Measurements from ENCODE around the gene PIN1. TPM values are rescaled to one million over a fixed set of nuclear protein-coding genes. Genes with fewer than 3 reads are reported as not detected.

PIN1 gene
- total and polyA plus RNA-seq, 2 of the 8 experiments (the other 6 are each of a cell fraction or from before 2014, with no cell fraction given): 78.3 to 90.8 TPM

DNA sequence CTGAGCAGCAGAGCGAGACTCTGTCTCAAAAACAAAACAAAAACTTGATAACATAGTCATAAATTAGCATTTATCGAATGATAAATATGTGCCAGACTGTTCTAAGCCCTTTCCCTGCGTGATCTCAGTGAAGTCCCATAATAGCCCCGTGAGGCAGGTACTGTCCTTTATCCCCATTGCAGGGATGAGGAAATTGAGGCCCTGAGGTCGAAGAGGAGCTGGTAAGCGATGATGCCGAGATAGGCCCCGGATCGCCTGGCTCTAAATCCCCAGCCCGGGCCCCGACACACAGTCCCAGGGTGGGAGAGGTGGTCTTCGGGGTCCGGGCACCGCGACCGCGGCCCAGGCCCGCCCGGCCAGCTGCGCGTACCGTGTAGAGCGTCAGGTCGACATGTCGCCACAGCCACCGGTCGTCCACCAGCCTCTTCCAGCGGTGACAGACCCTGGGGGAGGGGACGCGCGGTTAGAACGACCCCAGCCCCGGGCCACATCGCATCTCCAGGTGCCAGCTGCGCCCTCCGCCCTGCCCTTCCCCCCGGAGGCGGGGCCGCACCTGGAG is 16.9 kb upstream of the PIN1 start (continued):
- TF ChIP-seq, protein P1, sequence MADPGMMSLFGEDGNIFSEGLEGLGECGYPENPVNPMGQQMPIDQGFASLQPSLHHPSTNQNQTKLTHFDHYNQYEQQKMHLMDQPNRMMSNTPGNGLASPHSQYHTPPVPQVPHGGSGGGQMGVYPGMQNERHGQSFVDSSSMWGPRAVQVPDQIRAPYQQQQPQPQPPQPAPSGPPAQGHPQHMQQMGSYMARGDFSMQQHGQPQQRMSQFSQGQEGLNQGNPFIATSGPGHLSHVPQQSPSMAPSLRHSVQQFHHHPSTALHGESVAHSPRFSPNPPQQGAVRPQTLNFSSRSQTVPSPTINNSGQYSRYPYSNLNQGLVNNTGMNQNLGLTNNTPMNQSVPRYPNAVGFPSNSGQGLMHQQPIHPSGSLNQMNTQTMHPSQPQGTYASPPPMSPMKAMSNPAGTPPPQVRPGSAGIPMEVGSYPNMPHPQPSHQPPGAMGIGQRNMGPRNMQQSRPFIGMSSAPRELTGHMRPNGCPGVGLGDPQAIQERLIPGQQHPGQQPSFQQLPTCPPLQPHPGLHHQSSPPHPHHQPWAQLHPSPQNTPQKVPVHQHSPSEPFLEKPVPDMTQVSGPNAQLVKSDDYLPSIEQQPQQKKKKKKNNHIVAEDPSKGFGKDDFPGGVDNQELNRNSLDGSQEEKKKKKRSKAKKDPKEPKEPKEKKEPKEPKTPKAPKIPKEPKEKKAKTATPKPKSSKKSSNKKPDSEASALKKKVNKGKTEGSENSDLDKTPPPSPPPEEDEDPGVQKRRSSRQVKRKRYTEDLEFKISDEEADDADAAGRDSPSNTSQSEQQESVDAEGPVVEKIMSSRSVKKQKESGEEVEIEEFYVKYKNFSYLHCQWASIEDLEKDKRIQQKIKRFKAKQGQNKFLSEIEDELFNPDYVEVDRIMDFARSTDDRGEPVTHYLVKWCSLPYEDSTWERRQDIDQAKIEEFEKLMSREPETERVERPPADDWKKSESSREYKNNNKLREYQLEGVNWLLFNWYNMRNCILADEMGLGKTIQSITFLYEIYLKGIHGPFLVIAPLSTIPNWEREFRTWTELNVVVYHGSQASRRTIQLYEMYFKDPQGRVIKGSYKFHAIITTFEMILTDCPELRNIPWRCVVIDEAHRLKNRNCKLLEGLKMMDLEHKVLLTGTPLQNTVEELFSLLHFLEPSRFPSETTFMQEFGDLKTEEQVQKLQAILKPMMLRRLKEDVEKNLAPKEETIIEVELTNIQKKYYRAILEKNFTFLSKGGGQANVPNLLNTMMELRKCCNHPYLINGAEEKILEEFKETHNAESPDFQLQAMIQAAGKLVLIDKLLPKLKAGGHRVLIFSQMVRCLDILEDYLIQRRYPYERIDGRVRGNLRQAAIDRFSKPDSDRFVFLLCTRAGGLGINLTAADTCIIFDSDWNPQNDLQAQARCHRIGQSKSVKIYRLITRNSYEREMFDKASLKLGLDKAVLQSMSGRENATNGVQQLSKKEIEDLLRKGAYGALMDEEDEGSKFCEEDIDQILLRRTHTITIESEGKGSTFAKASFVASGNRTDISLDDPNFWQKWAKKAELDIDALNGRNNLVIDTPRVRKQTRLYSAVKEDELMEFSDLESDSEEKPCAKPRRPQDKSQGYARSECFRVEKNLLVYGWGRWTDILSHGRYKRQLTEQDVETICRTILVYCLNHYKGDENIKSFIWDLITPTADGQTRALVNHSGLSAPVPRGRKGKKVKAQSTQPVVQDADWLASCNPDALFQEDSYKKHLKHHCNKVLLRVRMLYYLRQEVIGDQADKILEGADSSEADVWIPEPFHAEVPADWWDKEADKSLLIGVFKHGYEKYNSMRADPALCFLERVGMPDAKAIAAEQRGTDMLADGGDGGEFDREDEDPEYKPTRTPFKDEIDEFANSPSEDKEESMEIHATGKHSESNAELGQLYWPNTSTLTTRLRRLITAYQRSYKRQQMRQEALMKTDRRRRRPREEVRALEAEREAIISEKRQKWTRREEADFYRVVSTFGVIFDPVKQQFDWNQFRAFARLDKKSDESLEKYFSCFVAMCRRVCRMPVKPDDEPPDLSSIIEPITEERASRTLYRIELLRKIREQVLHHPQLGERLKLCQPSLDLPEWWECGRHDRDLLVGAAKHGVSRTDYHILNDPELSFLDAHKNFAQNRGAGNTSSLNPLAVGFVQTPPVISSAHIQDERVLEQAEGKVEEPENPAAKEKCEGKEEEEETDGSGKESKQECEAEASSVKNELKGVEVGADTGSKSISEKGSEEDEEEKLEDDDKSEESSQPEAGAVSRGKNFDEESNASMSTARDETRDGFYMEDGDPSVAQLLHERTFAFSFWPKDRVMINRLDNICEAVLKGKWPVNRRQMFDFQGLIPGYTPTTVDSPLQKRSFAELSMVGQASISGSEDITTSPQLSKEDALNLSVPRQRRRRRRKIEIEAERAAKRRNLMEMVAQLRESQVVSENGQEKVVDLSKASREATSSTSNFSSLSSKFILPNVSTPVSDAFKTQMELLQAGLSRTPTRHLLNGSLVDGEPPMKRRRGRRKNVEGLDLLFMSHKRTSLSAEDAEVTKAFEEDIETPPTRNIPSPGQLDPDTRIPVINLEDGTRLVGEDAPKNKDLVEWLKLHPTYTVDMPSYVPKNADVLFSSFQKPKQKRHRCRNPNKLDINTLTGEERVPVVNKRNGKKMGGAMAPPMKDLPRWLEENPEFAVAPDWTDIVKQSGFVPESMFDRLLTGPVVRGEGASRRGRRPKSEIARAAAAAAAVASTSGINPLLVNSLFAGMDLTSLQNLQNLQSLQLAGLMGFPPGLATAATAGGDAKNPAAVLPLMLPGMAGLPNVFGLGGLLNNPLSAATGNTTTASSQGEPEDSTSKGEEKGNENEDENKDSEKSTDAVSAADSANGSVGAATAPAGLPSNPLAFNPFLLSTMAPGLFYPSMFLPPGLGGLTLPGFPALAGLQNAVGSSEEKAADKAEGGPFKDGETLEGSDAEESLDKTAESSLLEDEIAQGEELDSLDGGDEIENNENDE (IDR thresholded peaks at IDR 0.05; ENCODE audit: insufficient replicate concordance, low read length): no peak
- TF ChIP-seq RBBP5 (IDR thresholded peaks at IDR 0.05; ENCODE audit: borderline replicate concordance, low read depth, low read length) (peak; percentile 87; the same call in 1 of the 2 replicates), TBP (IDR thresholded peaks at IDR 0.05; ENCODE audit: low read depth, low read length) (no peak), TEAD4 (IDR thresholded peaks at IDR 0.05; ENCODE audit: low read depth, low read length) (no peak), KDM1A (IDR thresholded peaks at IDR 0.05; ENCODE audit: borderline replicate concordance, low read length) (peak; percentile 23; the same call in 1 of the 2 replicates), CREB1 (IDR thresholded peaks at IDR 0.05) (no peak), RFX5 (IDR thresholded peaks at IDR 0.05; ENCODE audit: borderline replicate concordance, low read depth, low read length) (no peak), BACH1 (IDR thresholded peaks at IDR 0.05; ENCODE audit: low read length) (no peak)
- TF ChIP-seq, protein P2, sequence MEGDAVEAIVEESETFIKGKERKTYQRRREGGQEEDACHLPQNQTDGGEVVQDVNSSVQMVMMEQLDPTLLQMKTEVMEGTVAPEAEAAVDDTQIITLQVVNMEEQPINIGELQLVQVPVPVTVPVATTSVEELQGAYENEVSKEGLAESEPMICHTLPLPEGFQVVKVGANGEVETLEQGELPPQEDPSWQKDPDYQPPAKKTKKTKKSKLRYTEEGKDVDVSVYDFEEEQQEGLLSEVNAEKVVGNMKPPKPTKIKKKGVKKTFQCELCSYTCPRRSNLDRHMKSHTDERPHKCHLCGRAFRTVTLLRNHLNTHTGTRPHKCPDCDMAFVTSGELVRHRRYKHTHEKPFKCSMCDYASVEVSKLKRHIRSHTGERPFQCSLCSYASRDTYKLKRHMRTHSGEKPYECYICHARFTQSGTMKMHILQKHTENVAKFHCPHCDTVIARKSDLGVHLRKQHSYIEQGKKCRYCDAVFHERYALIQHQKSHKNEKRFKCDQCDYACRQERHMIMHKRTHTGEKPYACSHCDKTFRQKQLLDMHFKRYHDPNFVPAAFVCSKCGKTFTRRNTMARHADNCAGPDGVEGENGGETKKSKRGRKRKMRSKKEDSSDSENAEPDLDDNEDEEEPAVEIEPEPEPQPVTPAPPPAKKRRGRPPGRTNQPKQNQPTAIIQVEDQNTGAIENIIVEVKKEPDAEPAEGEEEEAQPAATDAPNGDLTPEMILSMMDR (IDR thresholded peaks at IDR 0.05; ENCODE audit: control extremely low read depth in 1 of 3, insufficient read depth in 1 of 3, low read depth in 1 of 3, low read length in 3 of 3): no peak
